ENCODE measurements around the gene MAN1A1. TPM values are rescaled to one million over a fixed set of nuclear protein-coding genes. Genes with fewer than 3 reads are reported as not detected.
A peak's percentile ranks its signal among the peaks of the same experiment; 100 is the strongest.

The MAN1A1 gene
- total RNA-seq, 4 donors from 2014 or later: 19.0 to 34.8 (median 21.1) TPM

DNA sequence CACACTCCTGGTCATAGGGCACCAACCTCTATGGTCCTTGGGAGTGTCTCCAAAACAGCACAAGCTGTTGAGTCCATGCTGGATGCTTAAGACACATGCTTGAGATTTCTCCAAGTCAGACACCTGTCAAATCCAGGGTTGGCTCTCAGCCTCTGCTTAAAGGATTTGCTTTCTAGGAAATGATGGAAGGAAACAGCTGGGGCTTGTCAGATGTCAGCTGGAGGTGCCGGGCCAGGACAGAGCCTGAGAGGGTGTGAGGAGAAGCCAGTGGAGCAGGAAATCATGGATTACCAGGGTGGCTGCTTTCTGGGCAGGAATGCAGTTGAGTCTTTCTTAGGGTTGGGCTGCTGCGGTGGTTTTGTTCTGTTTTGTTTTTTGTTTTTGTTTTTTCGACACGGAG lies 188.1 kb downstream of the MAN1A1 start:
- DNase-seq: no peak
- no peaks in the 10 kb centered on the region for H3K9me3 ChIP-seq
- peaks cover 0 to 3% (median 0%) of the 10 kb centered on the region in 3 donors for H3K27me3 ChIP-seq
- H3K4me1 ChIP-seq: no peaks in the 10 kb centered on the region
- intact Hi-C loops (cut with DNase I; ENCODE audit: low total_unique reads) (no loop called here), in situ Hi-C loops (cut with MboI; ENCODE audit: low sequenced_read_pairs in 4 of 4) (no loop called here)
- no peak overlapping the region for H3K27ac ChIP-seq
- no peaks in the 10 kb centered on the region for H3K36me3 ChIP-seq
- no peak overlapping the region for H3K4me3 ChIP-seq
- peak; percentile 42 to 45 for ATAC-seq
- TF ChIP-seq POLR2A (IDR thresholded peaks at IDR 0.05): no peak
- TF ChIP-seq, protein P1, sequence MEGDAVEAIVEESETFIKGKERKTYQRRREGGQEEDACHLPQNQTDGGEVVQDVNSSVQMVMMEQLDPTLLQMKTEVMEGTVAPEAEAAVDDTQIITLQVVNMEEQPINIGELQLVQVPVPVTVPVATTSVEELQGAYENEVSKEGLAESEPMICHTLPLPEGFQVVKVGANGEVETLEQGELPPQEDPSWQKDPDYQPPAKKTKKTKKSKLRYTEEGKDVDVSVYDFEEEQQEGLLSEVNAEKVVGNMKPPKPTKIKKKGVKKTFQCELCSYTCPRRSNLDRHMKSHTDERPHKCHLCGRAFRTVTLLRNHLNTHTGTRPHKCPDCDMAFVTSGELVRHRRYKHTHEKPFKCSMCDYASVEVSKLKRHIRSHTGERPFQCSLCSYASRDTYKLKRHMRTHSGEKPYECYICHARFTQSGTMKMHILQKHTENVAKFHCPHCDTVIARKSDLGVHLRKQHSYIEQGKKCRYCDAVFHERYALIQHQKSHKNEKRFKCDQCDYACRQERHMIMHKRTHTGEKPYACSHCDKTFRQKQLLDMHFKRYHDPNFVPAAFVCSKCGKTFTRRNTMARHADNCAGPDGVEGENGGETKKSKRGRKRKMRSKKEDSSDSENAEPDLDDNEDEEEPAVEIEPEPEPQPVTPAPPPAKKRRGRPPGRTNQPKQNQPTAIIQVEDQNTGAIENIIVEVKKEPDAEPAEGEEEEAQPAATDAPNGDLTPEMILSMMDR (IDR thresholded peaks at IDR 0.05 in 4 of 5, conservative IDR thresholded peaks at IDR 0.05 in 1 of 5): no peak

DNA sequence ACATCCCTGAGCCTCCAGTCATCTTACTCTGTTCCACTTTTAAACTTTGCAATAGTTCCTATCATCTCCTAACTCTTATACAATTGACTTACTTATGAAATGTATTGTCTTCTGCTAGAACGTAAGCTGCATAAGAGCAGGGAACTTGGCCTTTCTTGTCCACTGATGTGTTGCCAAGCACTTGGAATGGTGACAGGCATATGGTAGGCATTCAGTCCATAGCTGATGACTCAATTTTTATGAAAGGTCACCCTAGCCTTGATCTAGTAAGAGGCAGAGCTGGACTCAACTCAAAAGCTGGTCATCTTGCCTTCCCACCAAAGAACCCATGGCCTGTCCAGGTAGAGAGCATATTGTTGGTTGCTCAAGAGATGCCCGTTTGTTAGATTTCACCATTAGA lies 188.7 kb downstream of the MAN1A1 start:
- H3K4me3 ChIP-seq: no peak overlapping the region
- in situ Hi-C loops (cut with MboI; ENCODE audit: low sequenced_read_pairs in 4 of 4) (no loop called here), intact Hi-C loops (cut with DNase I; ENCODE audit: low total_unique reads) (no loop called here)
- no peaks in the 10 kb centered on the region for H3K4me1 ChIP-seq
- H3K27ac ChIP-seq: no peak overlapping the region
- DNase-seq (no peak), ATAC-seq (no peak)
- no peaks in the 10 kb centered on the region for H3K9me3 ChIP-seq
- H3K36me3 ChIP-seq: no peaks in the 10 kb centered on the region
- peaks cover 0 to 3% (median 0%) of the 10 kb centered on the region in 3 donors for H3K27me3 ChIP-seq
- TF ChIP-seq, protein P1 (IDR thresholded peaks at IDR 0.05 in 4 of 5, conservative IDR thresholded peaks at IDR 0.05 in 1 of 5): no peak
- TF ChIP-seq POLR2A (IDR thresholded peaks at IDR 0.05): no peak

DNA sequence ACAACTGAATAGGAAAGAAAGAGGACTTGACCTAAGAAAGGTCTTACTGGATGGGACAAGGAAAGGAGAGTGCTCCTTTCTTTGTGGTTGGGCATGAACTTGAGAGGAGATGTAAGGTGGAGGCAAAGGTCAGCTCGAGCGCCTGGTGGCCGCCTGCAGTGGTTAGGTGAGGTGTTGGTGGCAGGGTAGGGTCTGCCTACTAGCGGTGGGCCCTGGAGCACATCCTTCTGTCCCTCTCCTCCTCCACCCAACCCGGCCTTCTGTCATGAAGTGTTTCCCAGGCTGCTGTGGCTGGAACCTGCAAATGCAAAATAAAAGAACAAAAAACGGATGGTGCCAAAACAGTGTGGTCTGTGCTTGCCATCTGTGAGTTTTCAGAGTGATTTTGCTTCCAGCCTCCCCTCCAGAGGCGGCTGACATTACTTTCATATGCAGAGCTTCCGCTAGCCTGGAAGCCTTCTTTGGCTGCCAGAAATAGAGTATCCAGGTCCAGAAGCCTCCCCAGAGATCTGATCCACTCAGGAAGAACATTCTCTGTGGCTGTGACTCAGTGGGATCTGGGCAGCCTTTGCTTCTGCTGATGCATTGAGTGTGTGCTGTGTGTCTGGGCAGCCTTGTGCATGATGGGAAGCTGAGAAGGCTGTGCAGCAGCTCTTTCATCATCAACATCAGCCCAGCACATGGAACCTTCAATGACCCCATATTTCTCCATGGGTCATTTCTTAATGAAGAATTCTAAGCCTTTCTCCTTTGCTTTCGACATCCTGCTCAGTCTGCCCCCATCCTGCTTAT lies 191.3 kb downstream of the MAN1A1 start:
- intact Hi-C loops (cut with DNase I; ENCODE audit: low total_unique reads): no loop called here
- DNase-seq (peak; percentile 45 to 77), ATAC-seq (peak; percentile 65 to 82)
- Histone ChIP-seq H3K4me1 (no peaks in the 10 kb centered on the region), H3K27me3 (no peaks in the 10 kb centered on the region), H3K36me3 (no peaks in the 10 kb centered on the region), H3K4me3 (no peak overlapping the region), H3K9me3 (no peaks in the 10 kb centered on the region), H3K27ac (no peak overlapping the region)
- in situ Hi-C loops (cut with MboI; ENCODE audit: low sequenced_read_pairs in 4 of 4): no loop called here
- TF ChIP-seq POLR2A (IDR thresholded peaks at IDR 0.05): no peak
- TF ChIP-seq, protein P1 (IDR thresholded peaks at IDR 0.05 in 4 of 5, conservative IDR thresholded peaks at IDR 0.05 in 1 of 5): no peak

DNA sequence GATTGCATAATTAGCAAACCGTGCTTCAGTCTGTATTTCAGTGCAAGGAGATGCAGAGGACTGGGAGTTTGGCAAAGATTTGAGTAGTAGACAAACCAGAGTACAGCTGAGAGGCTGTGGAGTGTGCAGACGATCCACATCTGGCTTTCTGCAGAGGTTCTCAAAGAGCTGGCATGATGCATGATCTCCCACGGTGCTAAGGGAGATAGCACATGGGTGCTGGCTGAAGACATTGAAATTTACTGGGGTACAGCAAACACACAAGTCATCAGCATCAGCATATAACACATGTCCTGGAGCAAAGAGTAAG lies 192.1 kb downstream of the MAN1A1 start:
- in situ Hi-C loops (cut with MboI; ENCODE audit: low sequenced_read_pairs in 4 of 4): no loop called here
- no peak overlapping the region for H3K4me3 ChIP-seq
- intact Hi-C loops (cut with DNase I; ENCODE audit: low total_unique reads): no loop called here
- H3K4me1 ChIP-seq: no peaks in the 10 kb centered on the region
- H3K36me3 ChIP-seq: no peaks in the 10 kb centered on the region
- TF ChIP-seq POLR2A (IDR thresholded peaks at IDR 0.05): no peak
- TF ChIP-seq, protein P1 (IDR thresholded peaks at IDR 0.05 in 4 of 5, conservative IDR thresholded peaks at IDR 0.05 in 1 of 5): no peak
- H3K9me3 ChIP-seq: no peaks in the 10 kb centered on the region
- H3K27ac ChIP-seq: no peak overlapping the region
- ATAC-seq (no peak), DNase-seq (no peak)
- no peaks in the 10 kb centered on the region for H3K27me3 ChIP-seq

All from gastrocnemius medialis (tissue), 4 donors.